Measurements from ENCODE around the gene SCAMP4. TPM values are rescaled to one million over a fixed set of nuclear protein-coding genes. Genes with fewer than 3 reads are reported as not detected.

The SCAMP4 gene
- total and polyA plus RNA-seq, 2 of the 13 experiments (the other 11 are each of a cell fraction or from before 2014, with no cell fraction given): 10.7 to 13.7 TPM

- TF ChIP-seq ELF4 (CRISPR knock-in tag; IDR thresholded peaks at IDR 0.05; ENCODE audit: borderline replicate concordance): no peak
- no peak; the same call in 1 of the 2 replicates for TF ChIP-seq MEIS1 (CRISPR knock-in tag; IDR thresholded peaks at IDR 0.05; ENCODE audit: borderline replicate concordance)
- TF ChIP-seq TARDBP (CRISPR knock-in tag; IDR thresholded peaks at IDR 0.05): no peak; the same call in 1 of the 2 replicates
- peak; percentile 19 for TF ChIP-seq CBX1 (IDR thresholded peaks at IDR 0.05; ENCODE audit: low read depth)
- no peak for TF ChIP-seq NFE2L1 (CRISPR knock-in tag; IDR thresholded peaks at IDR 0.05; ENCODE audit: borderline replicate concordance)
- no peak for TF ChIP-seq CTCF (CRISPR knock-in tag; IDR thresholded peaks at IDR 0.05)
- TF ChIP-seq, protein P1, sequence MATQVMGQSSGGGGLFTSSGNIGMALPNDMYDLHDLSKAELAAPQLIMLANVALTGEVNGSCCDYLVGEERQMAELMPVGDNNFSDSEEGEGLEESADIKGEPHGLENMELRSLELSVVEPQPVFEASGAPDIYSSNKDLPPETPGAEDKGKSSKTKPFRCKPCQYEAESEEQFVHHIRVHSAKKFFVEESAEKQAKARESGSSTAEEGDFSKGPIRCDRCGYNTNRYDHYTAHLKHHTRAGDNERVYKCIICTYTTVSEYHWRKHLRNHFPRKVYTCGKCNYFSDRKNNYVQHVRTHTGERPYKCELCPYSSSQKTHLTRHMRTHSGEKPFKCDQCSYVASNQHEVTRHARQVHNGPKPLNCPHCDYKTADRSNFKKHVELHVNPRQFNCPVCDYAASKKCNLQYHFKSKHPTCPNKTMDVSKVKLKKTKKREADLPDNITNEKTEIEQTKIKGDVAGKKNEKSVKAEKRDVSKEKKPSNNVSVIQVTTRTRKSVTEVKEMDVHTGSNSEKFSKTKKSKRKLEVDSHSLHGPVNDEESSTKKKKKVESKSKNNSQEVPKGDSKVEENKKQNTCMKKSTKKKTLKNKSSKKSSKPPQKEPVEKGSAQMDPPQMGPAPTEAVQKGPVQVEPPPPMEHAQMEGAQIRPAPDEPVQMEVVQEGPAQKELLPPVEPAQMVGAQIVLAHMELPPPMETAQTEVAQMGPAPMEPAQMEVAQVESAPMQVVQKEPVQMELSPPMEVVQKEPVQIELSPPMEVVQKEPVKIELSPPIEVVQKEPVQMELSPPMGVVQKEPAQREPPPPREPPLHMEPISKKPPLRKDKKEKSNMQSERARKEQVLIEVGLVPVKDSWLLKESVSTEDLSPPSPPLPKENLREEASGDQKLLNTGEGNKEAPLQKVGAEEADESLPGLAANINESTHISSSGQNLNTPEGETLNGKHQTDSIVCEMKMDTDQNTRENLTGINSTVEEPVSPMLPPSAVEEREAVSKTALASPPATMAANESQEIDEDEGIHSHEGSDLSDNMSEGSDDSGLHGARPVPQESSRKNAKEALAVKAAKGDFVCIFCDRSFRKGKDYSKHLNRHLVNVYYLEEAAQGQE (IDR thresholded peaks at IDR 0.05; ENCODE audit: borderline replicate concordance in 1 of 2, low read depth in 1 of 2, low read length in 2 of 2): no peak
- TF ChIP-seq SOX13 (IDR thresholded peaks at IDR 0.05): no peak
- TF ChIP-seq SOX13 (CRISPR knock-in tag; conservative IDR thresholded peaks at IDR 0.05 in 1 of 2, IDR thresholded peaks at IDR 0.05 in 1 of 2): 0 out of 4 replicates have a peak, but pooled peaks of 1 of the 2 experiments have one; percentile 4
- TF ChIP-seq SRSF9 (IDR thresholded peaks at IDR 0.05; ENCODE audit: borderline replicate concordance, insufficient read depth, low read depth, low read length, poor library complexity, severe bottlenecking): no peak
- TF ChIP-seq, protein P2, sequence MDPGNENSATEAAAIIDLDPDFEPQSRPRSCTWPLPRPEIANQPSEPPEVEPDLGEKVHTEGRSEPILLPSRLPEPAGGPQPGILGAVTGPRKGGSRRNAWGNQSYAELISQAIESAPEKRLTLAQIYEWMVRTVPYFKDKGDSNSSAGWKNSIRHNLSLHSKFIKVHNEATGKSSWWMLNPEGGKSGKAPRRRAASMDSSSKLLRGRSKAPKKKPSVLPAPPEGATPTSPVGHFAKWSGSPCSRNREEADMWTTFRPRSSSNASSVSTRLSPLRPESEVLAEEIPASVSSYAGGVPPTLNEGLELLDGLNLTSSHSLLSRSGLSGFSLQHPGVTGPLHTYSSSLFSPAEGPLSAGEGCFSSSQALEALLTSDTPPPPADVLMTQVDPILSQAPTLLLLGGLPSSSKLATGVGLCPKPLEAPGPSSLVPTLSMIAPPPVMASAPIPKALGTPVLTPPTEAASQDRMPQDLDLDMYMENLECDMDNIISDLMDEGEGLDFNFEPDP (CRISPR knock-in tag; conservative IDR thresholded peaks at IDR 0.05): no peak
- TF ChIP-seq ZNF720 (CRISPR knock-in tag; IDR thresholded peaks at IDR 0.05): no peak
- TF ChIP-seq NCOA2 (CRISPR knock-in tag; IDR thresholded peaks at IDR 0.05): peak; percentile 27; the same call in 1 of the 2 replicates
- no peak for TF ChIP-seq ZNF75D (CRISPR knock-in tag; IDR thresholded peaks at IDR 0.05; ENCODE audit: borderline replicate concordance)
- no peak for TF ChIP-seq NFKBIZ (CRISPR knock-in tag; IDR thresholded peaks at IDR 0.05)
- no peak; the same call in 1 of the 2 replicates for TF ChIP-seq FOXP4 (CRISPR knock-in tag; IDR thresholded peaks at IDR 0.05)
- TF ChIP-seq THAP11 (CRISPR knock-in tag; IDR thresholded peaks at IDR 0.05): peak; percentile 98
- peak; percentile 91 for TF ChIP-seq SPEN (CRISPR knock-in tag; IDR thresholded peaks at IDR 0.05; ENCODE audit: low read depth)
- TF ChIP-seq NBN (conservative IDR thresholded peaks at IDR 0.05): no peak
- 0 out of 2 replicates have a peak, but pooled peaks have one; percentile 3 for TF ChIP-seq ZNF616 (CRISPR knock-in tag; IDR thresholded peaks at IDR 0.05; ENCODE audit: low read depth)
Measured at GRCh38 chr19:1905110-1905862, at the start of gene SCAMP4, which contains the start of gene ADAT3 (continued).

All from HepG2 (cell line).